ENCODE results near the gene SUN1.

GRCh38 chr7:782718-783449, 49.4 kb upstream of the SUN1 start:
- TF ChIP-seq EGR1 (IDR thresholded peaks at IDR 0.05; ENCODE audit: low read depth in 2 of 2) (no peak), CTCF (IDR thresholded peaks at IDR 0.05; ENCODE audit: low read depth, low read length, missing input control) (no peak), MAX (IDR thresholded peaks at IDR 0.05) (no peak), ATF3 (IDR thresholded peaks at IDR 0.05) (no peak), ZBTB33 (IDR thresholded peaks at IDR 0.05) (no peak), GABPA (IDR thresholded peaks at IDR 0.05 in 1 of 2, conservative IDR thresholded peaks at IDR 0.05 in 1 of 2) (no peak), TAF1 (conservative IDR thresholded peaks at IDR 0.05) (no peak), YY1 (IDR thresholded peaks at IDR 0.05) (no peak), NR2F2 (IDR thresholded peaks at IDR 0.05) (no peak)
